ENCODE data around the gene ALKBH8.

- TF ChIP-seq CTCF (IDR thresholded peaks at IDR 0.05) (no peak), POLR2A (IDR thresholded peaks at IDR 0.05) (no peak), EP300 (IDR thresholded peaks at IDR 0.05) (no peak)
Observed at GRCh38 chr11:107573438-107573837, 7.9 kb upstream of the ALKBH8 start.
